ENCODE data around the gene LRMDA. TPM values are rescaled to one million over a fixed set of nuclear protein-coding genes. Genes with fewer than 3 reads are reported as not detected.

LRMDA gene
- total RNA-seq, 1 experiment from 2014 or later, result not detected

- Histone ChIP-seq H3K27me3 (ENCODE audit: control insufficient read depth, insufficient read depth, low read length) (no peaks in the 10 kb centered on the region), H3K4me3 (ENCODE audit: insufficient read depth, low read depth, low read length) (no peak overlapping the region)
- DNase-seq, result no peak
Measured at GRCh38 chr10:76350583-76350982, 919.2 kb downstream of the LRMDA start.

GRCh38 chr10:76352300-76352699 lies 920.9 kb downstream of the LRMDA start:
- no peak for DNase-seq
- Histone ChIP-seq H3K27me3 (ENCODE audit: control insufficient read depth, insufficient read depth, low read length) (no peaks in the 10 kb centered on the region), H3K36me3 (replicated peaks; ENCODE audit: control insufficient read depth, insufficient read depth, low read length) (no peaks in the 10 kb centered on the region), H3K4me3 (ENCODE audit: insufficient read depth, low read depth, low read length) (no peak overlapping the region)

More at GRCh38 chr10:76350583-76350982, 919.2 kb downstream of the LRMDA start:
- no peaks in the 10 kb centered on the region for H3K36me3 ChIP-seq (replicated peaks; ENCODE audit: control insufficient read depth, insufficient read depth, low read length)

GRCh38 chr10:76353237-76353851 lies 921.9 kb downstream of the LRMDA start:
- Histone ChIP-seq H3K27me3 (ENCODE audit: control insufficient read depth, insufficient read depth, low read length) (no peaks in the 10 kb centered on the region), H3K4me3 (ENCODE audit: insufficient read depth, low read depth, low read length) (no peak overlapping the region), H3K36me3 (replicated peaks; ENCODE audit: control insufficient read depth, insufficient read depth, low read length) (no peaks in the 10 kb centered on the region)
- DNase-seq, result no peak

- Histone ChIP-seq H3K27me3 (ENCODE audit: control insufficient read depth, insufficient read depth, low read length) (no peaks in the 10 kb centered on the region), H3K36me3 (replicated peaks; ENCODE audit: control insufficient read depth, insufficient read depth, low read length) (no peaks in the 10 kb centered on the region), H3K4me3 (ENCODE audit: insufficient read depth, low read depth, low read length) (no peak overlapping the region)
- DNase-seq, result no peak
Measured at GRCh38 chr10:76354212-76354738, 922.9 kb downstream of the LRMDA start.

- no peaks in the 10 kb centered on the region for H3K27me3 ChIP-seq (ENCODE audit: control insufficient read depth, insufficient read depth, low read length)
- H3K36me3 ChIP-seq (replicated peaks; ENCODE audit: control insufficient read depth, insufficient read depth, low read length), result no peaks in the 10 kb centered on the region
- H3K4me3 ChIP-seq (ENCODE audit: insufficient read depth, low read depth, low read length), result no peak overlapping the region
- no peak for DNase-seq
Measured at GRCh38 chr10:76354921-76355320, 923.5 kb downstream of the LRMDA start.

- H3K27me3 ChIP-seq (ENCODE audit: control insufficient read depth, insufficient read depth, low read length), result no peaks in the 10 kb centered on the region
- no peaks in the 10 kb centered on the region for H3K36me3 ChIP-seq (replicated peaks; ENCODE audit: control insufficient read depth, insufficient read depth, low read length)
- no peak overlapping the region for H3K4me3 ChIP-seq (ENCODE audit: insufficient read depth, low read depth, low read length)
- no peak for DNase-seq
Measured at GRCh38 chr10:76356557-76356956, 925.1 kb downstream of the LRMDA start.

GRCh38 chr10:76357726-76358415 lies 926.4 kb downstream of the LRMDA start:
- DNase-seq, result no peak
- Histone ChIP-seq H3K36me3 (replicated peaks; ENCODE audit: control insufficient read depth, insufficient read depth, low read length) (no peaks in the 10 kb centered on the region), H3K4me3 (ENCODE audit: insufficient read depth, low read depth, low read length) (no peak overlapping the region), H3K27me3 (ENCODE audit: control insufficient read depth, insufficient read depth, low read length) (no peaks in the 10 kb centered on the region)

GRCh38 chr10:76358743-76359395 lies 927.4 kb downstream of the LRMDA start:
- no peak overlapping the region for H3K4me3 ChIP-seq (ENCODE audit: insufficient read depth, low read depth, low read length)
- no peaks in the 10 kb centered on the region for H3K36me3 ChIP-seq (replicated peaks; ENCODE audit: control insufficient read depth, insufficient read depth, low read length)
- no peak for DNase-seq
- H3K27me3 ChIP-seq (ENCODE audit: control insufficient read depth, insufficient read depth, low read length), result no peaks in the 10 kb centered on the region

- DNase-seq, result no peak
- H3K27me3 ChIP-seq (ENCODE audit: control insufficient read depth, insufficient read depth, low read length), result no peaks in the 10 kb centered on the region
- H3K36me3 ChIP-seq (replicated peaks; ENCODE audit: control insufficient read depth, insufficient read depth, low read length), result no peaks in the 10 kb centered on the region
- H3K4me3 ChIP-seq (ENCODE audit: insufficient read depth, low read depth, low read length), result no peak overlapping the region
Measured at GRCh38 chr10:76375761-76376160, 944.3 kb downstream of the LRMDA start.

GRCh38 chr10:76382381-76382851 lies 951.0 kb downstream of the LRMDA start:
- H3K36me3 ChIP-seq (replicated peaks; ENCODE audit: control insufficient read depth, insufficient read depth, low read length), result no peaks in the 10 kb centered on the region
- no peaks in the 10 kb centered on the region for H3K27me3 ChIP-seq (ENCODE audit: control insufficient read depth, insufficient read depth, low read length)
- no peak overlapping the region for H3K4me3 ChIP-seq (ENCODE audit: insufficient read depth, low read depth, low read length)
- DNase-seq, result no peak

GRCh38 chr10:76388321-76389023 lies 957.0 kb downstream of the LRMDA start:
- no peaks in the 10 kb centered on the region for H3K36me3 ChIP-seq (replicated peaks; ENCODE audit: control insufficient read depth, insufficient read depth, low read length)
- no peak overlapping the region for H3K4me3 ChIP-seq (ENCODE audit: insufficient read depth, low read depth, low read length)
- H3K27me3 ChIP-seq (ENCODE audit: control insufficient read depth, insufficient read depth, low read length), result no peaks in the 10 kb centered on the region
- no peak for DNase-seq

GRCh38 chr10:76393875-76394706 lies 962.7 kb downstream of the LRMDA start:
- no peaks in the 10 kb centered on the region for H3K36me3 ChIP-seq (replicated peaks; ENCODE audit: control insufficient read depth, insufficient read depth, low read length)
- H3K27me3 ChIP-seq (ENCODE audit: control insufficient read depth, insufficient read depth, low read length), result no peaks in the 10 kb centered on the region
- no peak for DNase-seq
- H3K4me3 ChIP-seq (ENCODE audit: insufficient read depth, low read depth, low read length), result no peak overlapping the region

GRCh38 chr10:76394707-76395042 lies 963.3 kb downstream of the LRMDA start:
- Histone ChIP-seq H3K27me3 (ENCODE audit: control insufficient read depth, insufficient read depth, low read length) (no peaks in the 10 kb centered on the region), H3K4me3 (ENCODE audit: insufficient read depth, low read depth, low read length) (no peak overlapping the region), H3K36me3 (replicated peaks; ENCODE audit: control insufficient read depth, insufficient read depth, low read length) (no peaks in the 10 kb centered on the region)
- no peak for DNase-seq

GRCh38 chr10:76395251-76395650 lies 963.8 kb downstream of the LRMDA start:
- no peaks in the 10 kb centered on the region for H3K36me3 ChIP-seq (replicated peaks; ENCODE audit: control insufficient read depth, insufficient read depth, low read length)
- no peaks in the 10 kb centered on the region for H3K27me3 ChIP-seq (ENCODE audit: control insufficient read depth, insufficient read depth, low read length)
- no peak for DNase-seq
- no peak overlapping the region for H3K4me3 ChIP-seq (ENCODE audit: insufficient read depth, low read depth, low read length)

All from H7 (cell line).